Right kidney (tissue), 1 donor: ENCODE data around the gene PVALEF.

Source experiments
- DNase-seq: peaks from one replicate; pipeline ENCODE4 v3.0.0-alpha.2; 2016

Gene PVALEF

DNA sequence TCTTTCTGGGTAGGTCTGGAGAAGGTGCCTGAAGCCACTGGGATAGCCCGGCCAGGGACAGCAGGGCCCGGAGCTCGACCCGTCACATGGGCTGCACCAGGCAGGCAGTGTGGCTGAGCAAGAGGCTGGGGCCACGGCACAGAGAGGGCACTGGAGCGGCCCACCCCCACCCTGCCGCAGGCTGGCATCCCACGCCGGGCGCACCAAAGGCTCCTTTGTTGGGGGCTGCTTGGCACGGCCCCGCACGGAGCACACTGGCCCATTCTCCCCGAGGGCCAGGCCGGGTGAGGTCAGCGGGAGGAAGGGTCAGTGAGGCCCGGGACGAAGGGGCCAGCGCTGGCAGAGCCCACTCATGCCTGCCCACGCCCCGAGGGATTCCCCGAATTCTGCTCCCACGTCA lies 36.5 kb upstream of the PVALEF start:
- DNase-seq = no peak

DNA sequence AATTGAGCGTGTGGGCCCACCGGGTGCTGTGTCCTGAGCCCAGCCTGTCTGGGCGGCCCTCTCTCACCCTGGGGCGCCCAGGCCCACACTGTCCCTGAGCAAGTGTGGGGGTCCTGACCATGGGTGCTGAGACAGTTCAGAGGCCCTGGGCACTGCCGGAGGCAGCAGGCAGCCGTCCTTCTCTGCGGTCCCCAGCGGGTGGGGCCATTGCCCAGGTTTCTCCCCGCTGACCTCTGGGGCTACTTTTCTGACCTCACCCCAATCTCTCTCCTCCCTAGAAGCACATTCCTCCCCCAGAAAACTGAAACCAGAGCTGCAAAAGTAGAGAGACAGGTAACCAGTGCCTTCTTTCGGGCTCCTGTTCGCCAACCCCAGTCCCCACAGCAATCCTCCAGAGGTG lies 36.0 kb upstream of the PVALEF start:
- DNase-seq = no peak

DNA sequence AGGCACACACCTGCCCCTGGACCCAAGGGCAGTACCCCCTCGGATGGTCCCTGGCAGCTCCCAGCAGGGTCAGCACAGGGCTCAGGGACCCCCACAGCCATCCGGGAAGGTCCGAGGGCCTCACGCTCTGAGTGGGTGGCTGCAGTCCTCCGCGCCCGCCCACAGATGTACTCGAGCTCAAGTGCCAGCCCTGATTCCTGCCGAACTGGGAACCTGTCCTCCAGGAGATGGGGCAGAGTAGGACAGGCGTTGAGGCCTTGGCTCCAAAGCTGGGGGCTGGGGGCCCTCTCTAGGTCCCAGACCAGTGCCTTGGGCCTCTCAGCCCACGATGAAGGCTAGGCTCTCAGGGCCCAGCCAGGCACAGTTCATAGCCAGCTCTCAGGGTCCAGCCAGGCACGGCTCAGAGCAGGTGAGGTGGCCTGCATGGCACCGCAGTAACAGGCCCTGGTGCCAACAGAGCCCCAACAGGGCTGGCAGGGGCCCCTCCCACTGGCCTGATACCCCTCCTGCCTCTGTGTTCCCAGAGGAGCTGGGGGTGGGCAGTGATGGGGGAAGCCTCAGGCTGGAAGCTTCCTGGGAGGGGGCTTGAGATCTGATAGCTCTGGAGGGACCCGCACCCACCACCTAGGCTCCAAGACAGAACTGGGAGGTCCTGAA lies 35.5 kb upstream of the PVALEF start:
- no peak for DNase-seq

DNA sequence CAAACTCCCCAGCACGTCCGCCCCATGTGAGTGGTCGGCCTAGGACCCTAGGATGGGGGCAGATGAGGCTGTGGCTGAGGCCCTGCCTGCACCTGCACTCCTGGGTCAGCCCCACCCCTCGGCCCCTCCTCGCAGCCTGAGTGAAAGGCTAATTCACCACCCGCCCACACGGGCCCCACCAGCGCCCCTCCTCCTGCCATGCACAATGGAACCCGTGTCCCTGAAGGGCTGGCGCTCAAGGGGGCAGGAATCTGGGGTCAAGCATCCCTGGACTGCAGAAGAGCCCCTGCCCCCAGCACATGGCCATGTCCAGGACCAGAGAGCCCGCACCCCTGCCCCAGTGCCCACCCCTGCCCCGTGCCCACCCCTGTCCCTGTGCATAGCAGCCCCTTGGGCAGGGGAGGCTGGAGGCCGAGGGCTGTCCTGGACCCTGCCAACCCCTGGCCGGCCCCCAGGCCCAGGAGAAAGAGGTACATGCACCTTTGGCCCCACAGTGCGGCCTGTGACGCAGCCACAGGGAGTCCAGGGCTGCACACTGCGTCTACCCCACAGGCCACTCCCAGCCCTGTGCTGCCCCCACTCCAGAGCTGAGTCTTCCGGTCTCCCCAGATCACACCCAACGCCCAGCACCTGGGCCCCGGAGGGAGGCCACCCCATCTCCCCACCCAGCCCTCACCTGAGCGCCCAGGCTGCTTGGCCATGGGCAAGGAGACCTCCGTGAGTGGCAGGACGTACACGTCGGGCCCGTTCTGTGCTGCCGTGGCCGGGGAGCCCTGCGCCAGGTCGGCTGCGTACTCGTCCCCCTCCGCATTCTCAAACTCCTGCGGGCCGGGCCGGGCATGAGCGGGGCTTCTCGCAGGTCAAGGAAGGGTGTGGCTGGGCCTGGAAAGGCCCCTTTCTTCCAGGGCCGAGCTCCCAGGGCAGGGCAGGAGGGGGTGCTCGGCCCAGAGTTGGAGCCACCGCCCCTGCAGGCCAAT lies 34.6 kb upstream of the PVALEF start:
- no peak for DNase-seq

DNA sequence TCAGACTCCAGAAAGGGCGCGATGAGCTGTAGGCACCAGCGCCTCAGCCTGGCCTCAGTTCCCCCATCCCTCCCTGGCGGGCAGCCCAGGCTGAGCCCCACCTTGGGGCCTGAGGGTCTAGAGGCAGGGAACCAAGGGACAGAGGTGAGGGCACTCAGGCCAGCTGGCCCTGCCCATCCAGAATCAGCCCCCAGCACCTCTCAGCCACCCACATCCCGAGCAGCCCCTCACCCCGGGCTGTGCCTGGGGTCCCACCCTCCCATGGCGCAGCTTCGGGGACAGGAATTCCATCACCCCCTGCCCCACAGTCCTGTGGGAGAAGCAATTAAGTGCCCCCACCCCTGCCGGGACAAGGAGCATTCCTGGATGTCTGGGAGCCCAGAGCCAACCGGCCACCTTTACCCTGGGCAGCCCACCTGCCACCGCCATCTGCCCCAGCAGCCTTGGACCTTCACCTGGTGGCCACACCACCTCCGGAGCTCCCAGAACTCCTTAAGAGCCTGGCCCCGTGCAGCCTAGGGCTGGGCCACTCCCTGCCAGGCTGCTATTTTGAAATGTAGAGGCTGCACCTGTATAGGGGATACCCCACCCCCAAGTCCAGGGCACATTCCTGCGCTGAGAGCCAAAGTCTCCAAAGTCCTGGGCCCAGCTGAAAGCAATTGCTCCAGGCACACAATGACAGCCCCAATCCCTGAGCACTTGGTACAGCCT lies 33.7 kb upstream of the PVALEF start:
- no peak for DNase-seq

DNA sequence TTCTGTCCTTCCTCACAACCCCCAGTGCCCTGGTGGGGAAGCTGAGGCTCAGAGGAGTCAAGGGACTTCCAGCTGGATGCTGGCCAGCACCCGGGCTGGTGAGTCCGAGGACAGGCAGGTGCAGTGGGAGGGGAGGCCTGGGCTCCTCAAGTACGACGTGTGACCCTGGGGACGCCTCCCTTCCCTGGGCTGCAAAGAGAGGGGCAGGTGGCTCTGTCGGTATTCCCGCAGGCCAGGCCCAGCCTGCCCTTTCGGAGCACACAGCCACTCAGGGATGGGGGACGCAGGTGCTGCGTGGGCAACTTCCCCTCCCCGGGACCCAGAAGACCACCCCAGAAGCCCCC lies 33.1 kb upstream of the PVALEF start:
- DNase-seq = no peak

DNA sequence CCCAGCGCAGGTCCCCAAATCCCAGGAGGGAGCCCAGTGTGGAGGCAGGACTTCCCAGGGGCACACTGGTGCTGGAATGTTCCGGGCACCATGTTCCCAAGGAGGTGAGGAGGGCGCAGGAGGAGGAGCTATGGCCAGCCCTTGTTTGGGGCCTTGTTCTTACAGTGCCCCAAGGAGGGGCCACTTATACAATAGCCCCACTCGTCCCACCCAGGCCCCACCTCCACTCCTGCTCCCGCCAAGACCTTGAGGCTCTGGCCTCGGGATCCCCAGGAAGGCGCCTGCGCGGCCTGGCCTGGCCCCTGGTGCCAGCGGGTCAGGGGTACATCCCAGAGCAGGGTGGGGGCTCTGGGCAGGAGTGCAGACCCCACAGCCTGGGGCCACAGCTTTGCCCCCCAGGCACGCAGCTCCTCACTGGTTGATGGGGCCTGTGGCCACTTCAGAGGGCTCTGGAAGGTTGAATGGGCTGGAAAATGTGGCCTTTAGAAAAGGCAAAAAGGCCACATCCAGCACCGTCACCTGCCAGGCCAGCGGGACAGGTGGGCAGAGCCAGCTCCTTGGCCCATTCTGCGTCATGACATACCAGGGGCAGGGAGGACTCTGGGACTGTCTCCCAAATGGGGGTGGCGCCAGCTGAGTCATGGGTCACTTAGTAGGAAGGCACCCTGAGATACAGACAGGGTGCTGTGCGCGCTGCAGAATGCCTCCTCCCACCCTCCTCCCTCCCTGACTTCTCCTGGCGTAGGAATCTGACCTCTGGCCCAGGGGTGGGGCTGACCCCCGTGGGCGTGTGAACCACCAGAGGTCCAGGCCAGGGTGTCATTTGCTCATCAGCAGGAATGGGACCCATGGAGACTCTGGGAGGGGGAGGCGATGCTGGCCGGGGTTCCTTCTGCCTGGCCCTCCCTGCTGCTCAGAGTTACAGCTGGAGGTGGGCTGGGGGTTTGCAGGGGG lies 32.3 kb upstream of the PVALEF start:
- no peak for DNase-seq

DNA sequence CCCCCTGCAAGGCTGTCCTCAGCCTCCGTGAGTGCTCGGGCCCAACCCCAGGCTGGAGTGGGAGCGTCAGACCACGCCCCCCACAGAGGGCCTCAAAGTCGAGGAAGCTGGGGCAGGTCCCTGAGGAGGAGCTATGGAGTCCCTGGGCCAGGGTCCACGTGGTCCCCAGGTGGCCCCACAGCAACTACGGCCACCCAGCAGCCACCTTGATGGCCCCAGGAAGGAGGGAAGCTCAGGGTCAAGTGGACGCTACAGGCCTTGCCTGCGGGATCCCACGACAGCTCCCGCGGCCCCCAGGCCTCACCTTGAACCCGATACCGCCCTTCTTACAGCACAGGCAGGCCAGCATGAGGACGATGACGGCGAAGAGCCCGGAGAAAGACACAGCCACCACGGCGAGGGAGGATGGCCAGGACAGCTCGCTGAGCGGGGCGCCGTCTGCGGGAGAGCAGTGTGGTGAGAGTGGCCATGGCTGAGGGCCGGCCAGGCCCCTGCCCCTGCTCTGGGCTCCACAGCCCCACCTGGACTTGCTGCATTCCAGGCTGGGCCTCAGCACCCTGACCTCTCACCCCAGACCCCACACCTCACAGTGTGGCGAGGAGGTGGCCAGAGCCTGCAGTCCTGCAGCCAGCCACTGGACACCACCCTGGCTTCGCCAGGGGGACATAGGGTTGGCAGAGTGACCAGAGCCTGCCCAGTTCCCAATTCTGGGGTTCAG lies 31.1 kb upstream of the PVALEF start:
- no peak for DNase-seq

DNA sequence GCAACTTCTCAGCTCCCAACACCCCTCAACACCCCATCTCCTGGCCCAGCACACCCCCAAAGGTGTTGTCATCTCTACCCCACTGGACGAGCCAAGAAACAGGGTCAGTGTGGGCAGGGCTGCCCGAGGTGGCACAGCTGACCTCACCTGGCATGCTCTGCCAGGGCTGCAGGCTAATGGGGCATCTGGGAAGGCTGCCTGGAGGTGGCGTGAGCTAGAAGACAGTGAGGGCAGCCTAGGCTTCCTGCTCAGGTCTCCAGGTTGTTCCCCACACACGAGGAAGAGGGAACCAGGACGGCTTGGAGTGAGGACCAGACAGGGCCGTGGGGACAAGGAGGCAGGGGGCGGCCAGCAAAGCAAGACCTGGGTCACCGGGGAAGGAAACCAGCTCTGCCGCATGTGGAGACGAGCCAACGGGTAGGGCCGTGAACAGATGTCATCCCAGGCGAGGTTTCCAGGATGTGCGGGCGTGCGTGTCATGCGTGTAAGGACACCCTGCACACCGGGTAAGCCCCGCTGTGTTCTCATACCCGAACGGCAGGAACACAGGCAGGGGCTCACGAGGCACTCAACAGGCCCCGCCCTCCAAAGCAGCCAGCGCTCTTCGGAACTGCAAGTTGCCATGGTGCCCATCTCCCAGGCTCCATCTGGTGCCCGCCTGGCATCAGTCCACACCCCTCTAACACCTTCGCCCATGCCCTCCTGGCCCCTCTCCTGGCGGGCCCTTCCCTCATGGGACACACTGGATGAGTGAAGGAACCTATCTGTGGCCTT lies 29.6 kb upstream of the PVALEF start:
- DNase-seq = no peak

DNA sequence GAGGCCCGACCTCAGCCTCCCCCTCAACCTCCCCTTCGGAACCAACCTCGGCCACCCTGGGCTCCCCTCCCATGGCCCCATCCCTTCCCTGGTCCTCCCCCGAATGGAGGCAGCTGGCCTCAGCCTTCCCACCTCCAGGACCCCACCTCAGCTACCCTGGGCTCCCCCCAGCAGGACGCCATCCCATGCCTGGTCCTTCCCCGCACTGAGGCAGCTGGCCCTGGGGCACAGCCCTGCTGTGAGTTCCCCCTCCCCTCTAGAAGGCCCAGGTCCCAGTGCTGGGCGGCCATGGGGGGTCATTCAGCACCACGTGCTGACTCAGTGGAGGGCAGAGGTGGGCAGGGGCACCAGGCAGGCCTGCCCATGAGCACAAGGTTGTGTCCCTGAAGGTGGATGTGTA lies 28.9 kb upstream of the PVALEF start:
- DNase-seq = no peak

DNA sequence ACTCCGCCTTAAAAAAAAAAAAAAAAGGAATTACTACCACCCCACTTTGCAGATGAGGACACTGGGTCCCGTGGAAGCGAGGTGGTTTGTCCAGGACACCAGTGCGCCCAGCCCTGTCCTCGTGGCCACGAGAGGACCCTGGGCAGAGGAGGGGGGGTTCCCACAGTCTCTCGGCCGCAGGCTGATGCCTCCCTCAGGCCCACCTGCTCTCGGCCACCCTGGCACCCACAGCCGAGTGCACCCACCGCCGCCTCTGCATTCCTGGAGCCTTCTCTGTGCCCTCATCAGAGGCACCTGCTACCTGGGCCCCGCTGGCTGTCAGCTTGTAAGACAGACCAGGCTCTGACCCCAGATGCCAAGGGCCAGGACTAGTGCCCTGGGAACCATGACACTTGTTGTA lies 28.1 kb upstream of the PVALEF start:
- no peak for DNase-seq

DNA sequence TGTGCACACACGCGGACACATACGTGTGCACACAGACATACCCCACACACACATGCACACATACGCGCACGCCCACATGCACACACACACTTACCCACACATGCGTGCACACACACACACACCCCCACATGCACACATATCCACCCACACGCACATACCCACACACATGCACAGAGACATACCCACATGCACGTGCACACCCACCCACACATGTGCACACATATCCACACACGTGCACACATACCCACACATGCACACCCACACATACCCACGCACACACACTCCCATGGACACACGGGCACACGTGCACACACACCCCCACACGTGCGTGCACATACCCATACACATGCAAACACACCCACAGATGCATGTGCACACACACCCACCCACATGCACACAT lies 27.2 kb upstream of the PVALEF start:
- DNase-seq = no peak

DNA sequence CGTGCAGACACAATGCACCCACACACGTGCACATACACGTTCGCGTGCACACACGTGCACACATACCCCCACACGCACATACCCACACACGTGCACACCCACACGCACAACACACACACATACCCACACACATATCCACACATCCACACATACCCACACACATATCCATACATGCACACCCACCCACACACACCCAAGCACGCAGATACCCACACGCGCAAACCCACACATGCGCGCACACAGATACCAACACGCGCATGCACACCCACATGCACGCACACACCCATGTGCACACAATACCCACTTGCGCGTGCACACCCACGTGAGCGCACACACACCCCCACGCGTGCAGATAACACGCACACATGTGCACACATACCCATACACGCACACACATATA lies 26.8 kb upstream of the PVALEF start:
- no peak for DNase-seq

DNA sequence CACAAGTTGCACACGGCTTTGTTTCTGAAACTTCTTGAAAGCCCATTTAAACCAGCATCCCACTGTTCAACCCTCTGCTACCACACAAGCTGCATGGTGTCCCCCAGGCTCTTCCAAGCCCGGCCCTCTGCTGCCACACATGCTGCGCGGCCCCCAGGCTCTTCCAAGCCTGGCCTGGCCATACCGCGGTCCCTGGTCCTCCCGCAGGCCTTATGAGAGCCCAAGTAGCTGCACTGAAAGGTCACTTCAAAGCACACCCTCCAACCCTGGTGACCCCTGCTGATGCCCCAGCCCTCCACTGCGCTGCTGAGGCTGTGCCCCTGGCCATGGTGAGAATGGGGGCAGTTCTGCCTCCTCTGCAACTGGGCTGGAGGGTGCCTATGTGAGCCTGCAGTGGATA lies 25.9 kb upstream of the PVALEF start:
- DNase-seq = no peak

DNA sequence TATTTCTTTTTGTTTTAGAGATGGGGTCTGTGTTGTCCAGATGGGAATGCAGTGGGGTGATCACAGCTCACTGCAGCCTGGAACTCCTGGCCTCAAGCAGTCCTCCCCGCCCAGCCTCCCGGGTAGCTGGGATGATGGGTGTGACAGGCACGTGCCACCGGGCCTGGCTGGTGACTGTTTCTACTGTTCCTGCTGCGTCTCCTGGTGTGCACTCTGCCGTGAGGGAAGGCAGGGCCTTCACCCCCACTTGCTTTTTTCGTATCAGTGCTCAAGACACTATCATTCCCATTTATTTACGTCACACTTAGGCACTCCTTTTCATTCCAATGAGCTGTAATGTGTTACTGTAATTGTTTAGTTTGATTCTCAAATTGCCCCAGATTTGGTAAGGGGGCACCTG lies 25.3 kb upstream of the PVALEF start:
- no peak for DNase-seq

DNA sequence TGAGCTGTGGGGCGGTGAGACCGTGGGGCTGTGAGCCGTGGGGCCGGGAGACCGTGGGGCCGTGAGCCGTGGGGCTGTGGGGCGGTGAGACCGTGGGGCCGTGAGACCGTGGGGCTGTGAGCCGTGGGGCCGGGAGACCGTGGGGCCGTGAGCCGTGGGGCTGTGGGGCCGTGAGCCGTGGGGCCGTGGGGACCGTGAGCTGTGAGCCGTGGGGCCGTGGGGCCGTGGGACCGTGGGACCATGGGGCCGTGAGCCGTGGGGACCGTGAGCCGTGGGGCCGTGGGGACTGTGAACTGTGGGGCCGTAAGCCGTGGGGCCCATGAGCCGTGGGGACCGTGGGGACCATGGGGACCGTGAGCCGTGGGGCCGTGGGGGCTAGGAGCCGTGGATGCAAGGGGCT lies 24.6 kb upstream of the PVALEF start:
- DNase-seq = no peak

DNA sequence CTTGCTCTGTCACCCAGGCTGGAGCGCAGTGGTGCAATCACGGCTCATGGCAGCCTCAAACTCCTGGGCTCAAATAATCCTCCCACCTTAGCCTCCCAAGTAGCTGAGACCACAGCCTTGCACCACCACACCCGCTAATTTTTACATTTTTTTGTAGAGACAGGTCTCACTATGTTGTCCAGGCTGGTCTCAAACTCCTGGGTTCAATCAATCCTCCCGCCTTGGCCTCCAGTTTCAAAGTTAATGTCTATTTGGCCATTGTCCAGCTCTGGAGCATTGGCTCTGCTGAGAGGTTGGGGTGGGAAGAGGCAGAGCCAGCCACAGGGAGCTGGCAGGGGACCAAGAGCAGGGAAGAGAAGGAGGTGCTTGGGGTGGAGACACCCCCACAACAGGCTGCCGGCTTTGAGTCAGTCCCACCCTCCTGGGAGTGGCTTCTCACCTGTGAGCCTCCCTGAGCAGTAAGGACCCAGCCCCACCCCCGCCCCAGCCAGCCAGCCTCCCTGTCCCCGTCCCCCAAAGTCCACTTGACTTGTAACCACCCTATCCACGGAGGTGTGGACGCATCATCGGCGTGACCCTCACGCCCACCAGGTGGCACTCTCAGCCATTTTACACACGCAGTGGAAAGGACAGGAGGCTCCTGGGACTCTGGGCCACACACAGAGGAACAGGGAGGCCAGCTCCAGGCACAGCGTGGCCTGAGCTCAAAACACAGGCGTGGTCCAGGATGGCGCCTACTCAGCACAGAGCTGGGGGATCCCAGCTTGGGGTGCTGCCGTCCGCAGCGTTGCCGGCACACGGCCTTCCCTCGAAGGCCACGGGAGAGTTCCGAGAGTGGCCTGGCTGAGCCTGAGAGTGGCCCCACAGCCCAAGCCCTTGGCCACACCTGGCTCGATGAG lies 22.8 kb upstream of the PVALEF start:
- DNase-seq = peak; percentile 54

DNA sequence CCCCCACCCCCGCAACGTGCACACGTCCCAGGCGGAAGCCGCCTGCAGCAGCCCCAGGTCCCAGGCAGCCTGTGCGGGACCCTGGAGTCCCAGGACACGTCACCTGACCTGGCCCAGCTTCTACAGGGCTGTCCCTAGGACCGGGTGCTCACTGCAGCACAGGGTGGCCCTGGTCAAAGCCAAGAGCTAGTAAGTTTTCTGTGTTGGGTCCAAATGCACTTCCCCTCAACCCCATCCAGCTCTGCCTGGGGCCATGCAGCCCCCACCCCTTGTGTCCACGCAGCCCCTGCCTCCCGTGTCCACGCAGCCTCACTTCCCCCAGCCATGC lies 22.1 kb upstream of the PVALEF start:
- DNase-seq = no peak

DNA sequence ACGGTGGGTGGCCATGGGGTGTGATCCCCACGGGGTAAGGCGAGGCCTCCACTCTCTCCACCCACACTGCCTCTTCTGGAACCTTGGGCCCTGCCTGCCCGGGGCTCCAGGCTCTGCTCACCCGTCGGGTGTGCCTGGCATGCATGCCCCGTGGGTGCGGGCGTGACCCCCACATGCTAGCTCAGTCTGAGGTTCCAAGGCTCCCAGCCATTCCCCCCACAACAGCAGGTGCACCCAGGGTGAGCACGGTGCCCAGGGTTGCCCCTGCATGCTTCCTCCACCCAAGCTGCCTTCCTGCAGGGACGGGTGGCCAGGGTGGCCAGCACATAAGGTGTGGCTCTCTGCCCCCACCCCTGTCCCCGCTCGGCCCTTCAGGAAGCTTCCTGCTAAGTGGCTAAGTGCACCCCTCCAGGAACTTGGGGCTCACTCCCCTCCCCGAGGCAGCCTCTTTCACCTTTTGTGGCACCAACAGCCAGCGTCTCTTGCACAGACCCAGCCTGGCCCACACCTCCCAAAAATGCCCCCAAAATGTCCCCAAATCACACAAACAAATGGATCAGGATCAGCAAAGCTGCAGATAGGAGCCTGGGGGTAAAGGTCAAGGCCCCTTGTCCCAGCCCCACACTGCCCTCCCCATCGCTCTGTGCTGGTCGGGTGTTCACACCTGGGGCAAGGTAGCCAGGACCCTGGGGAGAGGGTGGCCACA lies 21.4 kb upstream of the PVALEF start:
- no peak for DNase-seq
